Measurements from ENCODE around the gene KCNE3.

DNA sequence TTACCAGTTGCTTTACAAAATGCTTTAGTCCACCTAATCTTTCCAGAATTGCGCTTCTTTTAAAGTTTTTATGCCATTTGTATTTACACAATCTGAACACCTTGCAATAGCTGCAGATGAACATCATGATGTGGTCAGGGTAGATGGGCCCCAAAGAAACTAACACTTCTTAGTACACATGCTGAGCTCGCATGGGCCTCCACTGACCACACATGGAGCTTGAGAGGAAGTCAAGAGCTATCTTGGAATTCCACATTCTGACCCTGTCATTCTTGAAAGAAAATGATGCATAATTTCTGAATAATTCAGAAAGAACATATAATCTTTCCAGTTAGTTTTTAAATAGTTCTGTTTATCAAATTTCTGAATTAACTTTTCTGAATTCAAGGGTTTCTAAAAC lies 18.5 kb upstream of the KCNE3 start:
- no peak for TF ChIP-seq CTCF (CRISPR knock-in tag; IDR thresholded peaks at IDR 0.05)
- no peak for TF ChIP-seq GABPA (IDR thresholded peaks at IDR 0.05; ENCODE audit: low read depth, low read length)
- TF ChIP-seq GABPA (CRISPR knock-in tag; IDR thresholded peaks at IDR 0.05; ENCODE audit: low read depth): no peak
- no peak for TF ChIP-seq POLR2AphosphoS5 (IDR thresholded peaks at IDR 0.05; ENCODE audit: low read depth, low read length)
- TF ChIP-seq ZNF616 (CRISPR knock-in tag; IDR thresholded peaks at IDR 0.05; ENCODE audit: low read depth): no peak
- TF ChIP-seq RAD51 (IDR thresholded peaks at IDR 0.05; ENCODE audit: borderline replicate concordance): no peak
- TF ChIP-seq ZSCAN12 (CRISPR knock-in tag; IDR thresholded peaks at IDR 0.05): no peak
- no peak for TF ChIP-seq ZBTB7A (CRISPR knock-in tag; IDR thresholded peaks at IDR 0.05)
- TF ChIP-seq, protein P1, sequence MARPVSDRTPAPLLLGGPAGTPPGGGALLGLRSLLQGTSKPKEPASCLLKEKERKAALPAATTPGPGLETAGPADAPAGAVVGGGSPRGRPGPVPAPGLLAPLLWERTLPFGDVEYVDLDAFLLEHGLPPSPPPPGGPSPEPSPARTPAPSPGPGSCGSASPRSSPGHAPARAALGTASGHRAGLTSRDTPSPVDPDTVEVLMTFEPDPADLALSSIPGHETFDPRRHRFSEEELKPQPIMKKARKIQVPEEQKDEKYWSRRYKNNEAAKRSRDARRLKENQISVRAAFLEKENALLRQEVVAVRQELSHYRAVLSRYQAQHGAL (CRISPR knock-in tag; IDR thresholded peaks at IDR 0.05; ENCODE audit: not compliant biosample characterization): no peak
- TF ChIP-seq EP300 (IDR thresholded peaks at IDR 0.05; ENCODE audit: low read depth in 2 of 2, low read length in 2 of 2): no peak
- TF ChIP-seq EP300 (CRISPR knock-in tag; IDR thresholded peaks at IDR 0.05; ENCODE audit: borderline replicate concordance): no peak
- TF ChIP-seq, protein P2, sequence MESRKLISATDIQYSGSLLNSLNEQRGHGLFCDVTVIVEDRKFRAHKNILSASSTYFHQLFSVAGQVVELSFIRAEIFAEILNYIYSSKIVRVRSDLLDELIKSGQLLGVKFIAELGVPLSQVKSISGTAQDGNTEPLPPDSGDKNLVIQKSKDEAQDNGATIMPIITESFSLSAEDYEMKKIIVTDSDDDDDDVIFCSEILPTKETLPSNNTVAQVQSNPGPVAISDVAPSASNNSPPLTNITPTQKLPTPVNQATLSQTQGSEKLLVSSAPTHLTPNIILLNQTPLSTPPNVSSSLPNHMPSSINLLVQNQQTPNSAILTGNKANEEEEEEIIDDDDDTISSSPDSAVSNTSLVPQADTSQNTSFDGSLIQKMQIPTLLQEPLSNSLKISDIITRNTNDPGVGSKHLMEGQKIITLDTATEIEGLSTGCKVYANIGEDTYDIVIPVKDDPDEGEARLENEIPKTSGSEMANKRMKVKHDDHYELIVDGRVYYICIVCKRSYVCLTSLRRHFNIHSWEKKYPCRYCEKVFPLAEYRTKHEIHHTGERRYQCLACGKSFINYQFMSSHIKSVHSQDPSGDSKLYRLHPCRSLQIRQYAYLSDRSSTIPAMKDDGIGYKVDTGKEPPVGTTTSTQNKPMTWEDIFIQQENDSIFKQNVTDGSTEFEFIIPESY (CRISPR knock-in tag; IDR thresholded peaks at IDR 0.05): no peak
- no peak for TF ChIP-seq ZNF552 (CRISPR knock-in tag; IDR thresholded peaks at IDR 0.05; ENCODE audit: borderline replicate concordance)
- no peak for TF ChIP-seq JUNB (CRISPR knock-in tag; IDR thresholded peaks at IDR 0.05; ENCODE audit: borderline replicate concordance)

Data from HepG2 (cell line).